RWPE1 (cell line): ENCODE data around the gene RAB15.

Source experiments
- CTCF ChIA-PET: fragments of 350-600 bp; sonication (Branson Sonifier 250); formaldehyde crosslinking; extraction: SDS; loops from one replicate; lab custom pipeline; 2021; lab: Yijun Ruan, JAX
- POLR2A ChIA-PET: fragments of 400-600 bp; formaldehyde crosslinking; extraction: SDS; loops from one replicate; lab custom pipeline; 2020; ENCODE audit warnings: antibody characterized with exemption; ENCODE audit not compliant: low non-redundant PET; lab: Yijun Ruan, JAX
- DNase-seq: peaks from one replicate; pipeline ENCODE4 v3.0.0; 2012; ENCODE audit warnings: low spot score
- H3K27ac ChIP-seq: fragments of 450-650 bp; 2 replicates; pipeline ENCODE4 v1.5.1; 2017
- TF ChIP-seq, protein P1 (sequence below): fragments of 450-650 bp; conservative IDR thresholded peaks from 2 replicates; pipeline ENCODE4 v1.5.1; 2017; ENCODE audit warnings: low read depth, mild to moderate bottlenecking

Gene RAB15

DNA sequence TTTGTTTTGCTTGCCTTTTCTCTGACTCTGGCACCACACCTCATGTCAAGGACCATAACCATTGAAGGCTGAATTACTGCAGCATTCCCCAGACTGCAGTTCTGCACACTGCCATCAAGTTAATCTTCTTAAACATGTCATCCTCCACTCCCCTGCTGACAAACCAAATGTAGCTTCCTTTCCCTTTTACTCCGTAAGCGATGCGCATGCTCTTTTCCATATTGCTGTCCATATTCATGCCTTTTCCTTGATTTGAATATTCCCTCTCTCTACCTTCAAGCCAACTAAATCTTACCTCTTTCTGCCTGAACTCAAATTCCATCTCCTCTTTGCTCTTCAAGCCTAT is 43.1 kb downstream of the RAB15 start:
- DNase-seq, result no peak
- CTCF ChIA-PET, result no interaction called here

GRCh38 chr14:64928239-64929013 is 43.7 kb downstream of the RAB15 start:
- no peak overlapping the region for H3K27ac ChIP-seq
- POLR2A ChIA-PET, result no interaction called here
- CTCF ChIA-PET, result no interaction called here
- DNase-seq, result no peak
- TF ChIP-seq, protein P1, sequence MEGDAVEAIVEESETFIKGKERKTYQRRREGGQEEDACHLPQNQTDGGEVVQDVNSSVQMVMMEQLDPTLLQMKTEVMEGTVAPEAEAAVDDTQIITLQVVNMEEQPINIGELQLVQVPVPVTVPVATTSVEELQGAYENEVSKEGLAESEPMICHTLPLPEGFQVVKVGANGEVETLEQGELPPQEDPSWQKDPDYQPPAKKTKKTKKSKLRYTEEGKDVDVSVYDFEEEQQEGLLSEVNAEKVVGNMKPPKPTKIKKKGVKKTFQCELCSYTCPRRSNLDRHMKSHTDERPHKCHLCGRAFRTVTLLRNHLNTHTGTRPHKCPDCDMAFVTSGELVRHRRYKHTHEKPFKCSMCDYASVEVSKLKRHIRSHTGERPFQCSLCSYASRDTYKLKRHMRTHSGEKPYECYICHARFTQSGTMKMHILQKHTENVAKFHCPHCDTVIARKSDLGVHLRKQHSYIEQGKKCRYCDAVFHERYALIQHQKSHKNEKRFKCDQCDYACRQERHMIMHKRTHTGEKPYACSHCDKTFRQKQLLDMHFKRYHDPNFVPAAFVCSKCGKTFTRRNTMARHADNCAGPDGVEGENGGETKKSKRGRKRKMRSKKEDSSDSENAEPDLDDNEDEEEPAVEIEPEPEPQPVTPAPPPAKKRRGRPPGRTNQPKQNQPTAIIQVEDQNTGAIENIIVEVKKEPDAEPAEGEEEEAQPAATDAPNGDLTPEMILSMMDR, result no peak

More for the DNA sequence above, 43.1 kb downstream of the RAB15 start:
- TF ChIP-seq, protein P1, result no peak
- no peak overlapping the region for H3K27ac ChIP-seq
- POLR2A ChIA-PET, result no interaction called here

- CTCF ChIA-PET, result interaction anchor here (0.9 kb wide), 1 partner anchor 10 kb away, joined by 3 read pairs; no protein-coding TSS in a partner anchor
- no peak for DNase-seq
- POLR2A ChIA-PET, result no interaction called here
- TF ChIP-seq, protein P1, result no peak
- H3K27ac ChIP-seq, result no peak overlapping the region
These were observed 45.1 kb downstream of the RAB15 start for GRCh38 chr14:64927031-64927430.

- POLR2A ChIA-PET, result no interaction called here
- no peak for DNase-seq
- TF ChIP-seq, protein P1, result no peak
- CTCF ChIA-PET, result no interaction called here
- no peak overlapping the region for H3K27ac ChIP-seq
These were observed 45.6 kb downstream of the RAB15 start for GRCh38 chr14:64926398-64926995.

GRCh38 chr14:64923015-64923414 is 49.1 kb downstream of the RAB15 start:
- TF ChIP-seq, protein P1, result no peak
- no peak for DNase-seq
- H3K27ac ChIP-seq, result no peak overlapping the region
- ChIA-PET CTCF (interaction anchor here (0.7 kb wide), 1 partner anchor 412 kb away, joined by 8 read pairs; no protein-coding TSS in a partner anchor), POLR2A (interaction anchor here (1.0 kb wide), 1 partner anchor 8 kb away, joined by 9 read pairs; the partner anchor contains the start of gene CHURC1)

DNA sequence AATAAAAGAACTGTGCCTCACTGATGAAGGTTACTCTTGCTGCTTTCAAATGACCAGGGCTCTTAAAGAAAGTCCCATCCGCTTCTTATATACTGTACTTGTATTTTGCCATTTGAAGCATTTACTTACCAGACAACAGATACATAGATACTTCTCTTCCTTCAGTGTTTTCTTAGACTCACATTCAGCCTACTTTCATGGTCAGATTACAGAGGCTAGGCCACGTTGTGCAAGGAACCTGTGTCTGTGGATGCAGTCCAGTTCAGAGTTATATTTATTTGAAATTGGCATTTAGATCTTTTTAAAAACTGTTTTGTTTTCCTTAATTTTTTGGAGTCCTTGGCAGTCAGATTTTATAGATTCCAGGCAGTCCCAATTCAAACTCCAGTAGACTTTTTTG is 51.7 kb downstream of the RAB15 start:
- CTCF ChIA-PET, result interaction anchor here (1.0 kb wide), 1 partner anchor 10 kb away, joined by 3 read pairs; no protein-coding TSS in a partner anchor
- no peak for DNase-seq
- H3K27ac ChIP-seq, result no peak overlapping the region
- TF ChIP-seq, protein P1, result no peak
- POLR2A ChIA-PET, result no interaction called here
